GM19438 (cell line): ENCODE data around the gene CYP4V2.

Experiments
- ATAC-seq: cut with Tn5 transposase; IDR thresholded peaks from one replicate; pipeline ENCODE4 v1.9.1; 2021; ENCODE audit warnings: low read depth; ENCODE audit not compliant: unreplicated experiment

CYP4V2 gene

GRCh38 chr4:186191200-186192065 lies at the start of gene CYP4V2:
CYP4V2 (plus strand) TSS chr4:186191567; CDS start chr4:186191824, 257 bp downstream.
- peak; percentile 83 for ATAC-seq

GRCh38 chr4:186144198-186144945 lies 47.0 kb upstream of the CYP4V2 start:
- peak; percentile 52 for ATAC-seq

GRCh38 chr4:186144946-186145569 lies 46.3 kb upstream of the CYP4V2 start:
- ATAC-seq, result peak; percentile 40

- ATAC-seq, result no peak
Observed at GRCh38 chr4:186146458-186146857, 44.9 kb upstream of the CYP4V2 start.

- ATAC-seq, result no peak
Observed at GRCh38 chr4:186148336-186148975, 42.9 kb upstream of the CYP4V2 start.

- ATAC-seq, result no peak
Observed at GRCh38 chr4:186149872-186150271, 41.5 kb upstream of the CYP4V2 start.

- peak; percentile 39 for ATAC-seq
Observed at GRCh38 chr4:186150926-186151325, 40.4 kb upstream of the CYP4V2 start.

GRCh38 chr4:186151499-186151898 lies 39.9 kb upstream of the CYP4V2 start:
- ATAC-seq, result peak; percentile 71

GRCh38 chr4:186158021-186158813 lies 33.1 kb upstream of the CYP4V2 start:
- ATAC-seq, result no peak

GRCh38 chr4:186158966-186159365 lies 32.4 kb upstream of the CYP4V2 start:
- no peak for ATAC-seq

GRCh38 chr4:186159613-186160012 lies 31.8 kb upstream of the CYP4V2 start:
- ATAC-seq, result no peak

GRCh38 chr4:186161138-186161537 lies 30.2 kb upstream of the CYP4V2 start:
- ATAC-seq, result peak; percentile 89

GRCh38 chr4:186166852-186167512 lies 24.4 kb upstream of the CYP4V2 start:
- no peak for ATAC-seq

- ATAC-seq, result no peak
Observed at GRCh38 chr4:186167605-186168004, 23.8 kb upstream of the CYP4V2 start.

GRCh38 chr4:186168750-186169149 lies 22.6 kb upstream of the CYP4V2 start:
- no peak for ATAC-seq

GRCh38 chr4:186169333-186169944 lies 21.9 kb upstream of the CYP4V2 start:
- no peak for ATAC-seq

- no peak for ATAC-seq
Observed at GRCh38 chr4:186169945-186170802, 21.2 kb upstream of the CYP4V2 start.

- ATAC-seq, result no peak
Observed at GRCh38 chr4:186170966-186171365, 20.4 kb upstream of the CYP4V2 start.
